Right renal cortex interstitium (tissue), 3 donors: ENCODE results near the gene ABCC10. TPM values are rescaled to one million over a fixed set of nuclear protein-coding genes. Genes with fewer than 3 reads are reported as not detected.
"Not testable (repeated sequence)": the region's sequence is repeated elsewhere in the genome, so short reads cannot be mapped to it uniquely, and the experiment has no call there.

Experiments
- DNase-seq, 3 donors: peaks; one replicate each; pipeline ENCODE4 v3.0.0-alpha.2; 2013; ENCODE audit warnings: low read depth in 3 of 3, low spot score in 2 of 3
- polyA plus RNA-seq, 3 donors: library from polyadenylated mRNA; unstranded; fragments of 120-200 nt; gene quantifications; one replicate each; pipeline ENCODE4 v1.2.1, GENCODE V29; 2013; ENCODE audit not compliant: insufficient read length in 3 of 3

The ABCC10 gene
- polyA plus RNA-seq, 3 donors, result 14.9 to 17.5 (median 17.1) TPM

DNA sequence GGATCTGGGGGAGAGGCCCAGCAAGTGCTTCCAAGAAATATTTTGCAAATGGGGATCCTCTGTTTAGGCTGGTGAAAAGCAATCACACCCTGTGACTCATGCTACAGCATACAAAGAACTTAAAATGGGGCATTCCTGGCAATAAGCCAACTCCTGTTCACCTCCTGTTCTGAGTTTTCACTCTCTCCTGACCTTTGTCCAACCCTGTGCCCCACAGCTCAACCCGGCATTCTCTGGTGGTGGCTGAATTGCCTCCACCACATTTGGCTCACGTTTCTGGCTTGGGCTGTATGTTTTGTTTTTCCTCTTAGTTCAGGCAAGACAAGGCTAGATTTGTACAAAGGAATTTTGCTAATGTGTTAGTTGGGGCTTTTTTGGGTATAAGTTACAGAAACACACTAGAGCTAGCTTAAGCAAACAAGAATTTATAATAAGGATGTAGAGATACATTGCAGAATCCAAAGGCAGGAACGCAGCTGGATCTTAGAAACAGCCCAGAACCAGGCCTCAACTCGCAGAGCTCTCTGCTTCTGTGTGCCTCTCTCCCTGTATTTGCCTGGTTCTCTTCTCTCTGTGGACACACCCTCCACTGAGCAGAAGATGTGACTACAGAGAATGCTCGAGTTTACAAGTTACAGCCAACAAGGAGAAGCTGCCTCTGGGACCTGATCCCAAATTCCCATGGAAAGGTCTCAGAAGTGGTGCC lies 9.4 kb downstream of the ABCC10 start:
- peak in 1 of 3 donors; percentile 43 for DNase-seq

DNA sequence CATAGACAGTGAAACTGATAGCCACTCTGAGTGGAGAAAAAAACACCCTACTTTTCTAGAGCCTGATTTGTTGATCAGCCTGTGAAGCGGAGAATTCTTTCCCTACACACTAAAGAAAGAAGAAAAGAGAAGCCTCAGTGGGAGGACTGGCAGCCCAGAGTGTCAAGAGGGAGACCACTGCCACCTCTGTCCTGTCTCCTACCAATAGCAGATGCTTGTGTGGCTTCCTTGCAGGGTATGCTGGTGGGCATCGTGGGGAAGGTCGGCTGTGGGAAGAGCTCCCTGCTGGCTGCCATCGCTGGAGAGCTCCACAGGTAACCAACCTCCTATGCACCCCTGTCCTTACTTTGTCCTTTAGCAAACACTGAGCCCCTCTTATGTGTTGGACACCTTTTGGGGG lies 10.4 kb downstream of the ABCC10 start:
- DNase-seq, result no peak

DNA sequence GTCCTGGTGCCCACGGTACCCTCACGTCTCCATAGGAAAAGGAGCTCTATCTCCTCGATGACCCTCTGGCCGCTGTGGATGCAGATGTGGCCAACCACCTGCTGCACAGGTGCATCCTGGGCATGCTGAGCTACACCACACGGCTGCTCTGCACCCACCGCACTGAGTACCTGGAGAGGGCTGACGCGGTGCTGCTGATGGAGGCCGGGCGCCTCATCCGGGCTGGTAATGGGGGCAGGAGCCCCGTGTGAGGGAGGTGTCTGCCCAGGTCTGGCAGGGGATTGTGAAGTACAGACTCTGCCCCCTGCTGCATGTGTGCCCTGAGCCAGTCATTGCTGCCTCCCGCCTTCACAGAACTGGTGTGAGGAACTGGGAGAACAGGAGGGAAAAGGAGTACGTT lies 15.6 kb downstream of the ABCC10 start:
- no peak for DNase-seq

DNA sequence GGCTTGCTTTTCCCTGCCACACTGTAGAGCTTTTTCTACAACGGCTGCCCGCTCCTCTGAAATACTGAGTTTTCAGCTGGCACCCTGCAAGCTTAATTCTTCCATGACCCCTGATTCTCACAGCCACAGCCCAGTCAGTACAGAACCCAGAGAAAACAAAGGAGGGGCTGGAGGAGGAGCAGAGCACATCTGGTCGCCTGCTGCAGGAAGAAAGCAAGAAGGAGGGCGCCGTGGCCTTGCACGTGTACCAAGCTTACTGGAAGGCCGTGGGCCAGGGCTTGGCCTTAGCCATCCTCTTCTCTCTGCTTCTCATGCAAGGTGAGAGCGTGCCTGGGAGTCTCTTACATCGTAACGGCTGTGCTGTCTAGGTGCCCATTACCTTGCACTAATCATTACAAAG lies 16.7 kb downstream of the ABCC10 start:
- no peak for DNase-seq

DNA sequence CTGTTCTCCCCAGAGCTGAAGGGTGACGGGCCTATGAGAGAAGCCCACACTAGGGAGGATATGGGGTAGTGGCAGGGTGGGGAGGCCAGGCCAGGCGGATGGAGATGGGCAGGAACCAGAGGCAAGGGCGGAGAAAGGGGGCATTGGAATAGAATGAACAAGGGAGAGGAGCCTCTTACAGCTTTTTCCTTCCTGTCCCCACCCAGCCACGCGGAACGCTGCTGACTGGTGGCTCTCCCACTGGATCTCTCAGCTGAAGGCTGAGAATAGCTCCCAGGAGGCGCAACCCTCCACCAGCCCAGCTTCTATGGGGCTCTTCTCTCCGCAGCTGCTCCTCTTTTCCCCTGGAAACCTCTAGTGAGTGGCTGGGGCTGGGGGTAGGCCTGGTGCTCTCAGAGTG lies 17.2 kb downstream of the ABCC10 start:
- DNase-seq, result no peak

DNA sequence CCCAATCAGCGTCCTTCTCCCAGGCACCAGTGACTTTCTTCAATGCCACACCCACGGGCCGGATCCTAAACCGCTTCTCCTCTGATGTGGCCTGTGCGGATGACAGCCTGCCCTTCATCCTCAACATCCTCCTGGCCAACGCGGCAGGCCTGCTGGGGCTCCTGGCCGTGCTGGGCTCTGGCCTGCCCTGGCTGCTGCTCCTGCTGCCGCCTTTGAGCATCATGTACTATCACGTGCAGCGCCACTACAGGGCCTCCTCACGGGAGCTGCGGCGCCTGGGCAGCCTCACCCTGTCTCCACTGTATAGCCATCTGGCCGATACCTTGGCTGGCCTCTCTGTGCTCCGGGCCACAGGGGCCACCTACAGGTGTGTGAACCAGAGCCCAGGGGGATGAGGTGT lies 18.2 kb downstream of the ABCC10 start:
- no peak for DNase-seq

DNA sequence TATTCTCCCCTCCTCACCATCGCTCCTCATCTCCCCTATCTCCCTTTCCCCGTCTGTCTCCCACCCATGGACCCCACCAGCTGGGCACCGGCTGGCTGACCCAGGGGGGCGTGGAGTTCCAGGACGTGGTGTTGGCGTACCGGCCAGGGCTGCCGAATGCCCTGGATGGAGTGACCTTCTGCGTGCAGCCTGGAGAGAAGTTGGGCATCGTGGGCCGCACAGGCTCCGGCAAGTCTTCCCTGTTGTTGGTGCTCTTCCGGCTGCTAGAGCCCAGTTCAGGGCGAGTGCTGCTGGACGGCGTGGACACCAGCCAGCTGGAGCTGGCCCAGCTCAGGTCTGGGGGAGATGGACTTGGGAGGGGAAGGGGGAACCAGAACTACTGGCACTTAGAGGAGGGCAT lies 20.3 kb downstream of the ABCC10 start:
- DNase-seq, result no peak

DNA sequence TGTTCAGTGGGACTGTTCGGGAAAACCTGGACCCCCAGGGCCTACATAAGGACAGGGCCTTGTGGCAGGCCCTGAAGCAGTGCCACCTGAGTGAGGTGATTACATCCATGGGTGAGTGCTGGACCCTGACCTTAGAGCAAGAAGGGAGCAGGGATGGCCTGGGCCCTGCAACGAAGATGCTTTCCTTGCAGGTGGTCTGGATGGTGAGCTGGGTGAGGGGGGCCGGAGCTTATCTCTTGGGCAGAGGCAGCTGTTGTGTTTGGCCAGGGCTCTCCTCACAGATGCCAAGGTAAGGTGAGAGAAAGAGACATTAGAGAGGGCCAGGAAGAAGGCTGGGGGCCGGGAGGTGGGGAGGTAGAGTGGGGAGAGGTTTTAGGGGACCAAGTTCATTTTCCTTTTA lies 21.6 kb downstream of the ABCC10 start:
- no peak for DNase-seq

DNA sequence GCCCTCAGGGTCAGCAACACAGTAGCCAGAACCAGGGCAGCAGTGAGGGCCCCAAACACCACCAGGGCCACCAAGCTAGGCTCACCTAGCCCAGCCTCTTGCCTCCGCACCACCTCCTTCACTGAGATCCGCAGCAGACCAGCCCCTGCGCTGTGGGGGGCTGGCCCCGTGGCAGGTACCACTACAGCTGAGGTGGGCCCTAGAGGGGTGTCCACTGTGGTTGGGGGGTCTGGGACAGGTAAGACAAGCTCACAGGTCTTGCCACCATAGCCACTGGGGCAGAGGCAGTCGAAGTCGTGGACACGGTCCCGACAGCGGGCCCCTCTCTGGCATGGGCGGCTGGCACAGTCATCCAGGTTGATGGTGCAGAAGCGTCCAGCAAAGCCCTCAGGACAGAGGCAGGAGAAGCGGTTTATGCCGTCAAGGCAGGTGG lies 23.4 kb downstream of the ABCC10 start:
- DNase-seq, result no peak

DNA sequence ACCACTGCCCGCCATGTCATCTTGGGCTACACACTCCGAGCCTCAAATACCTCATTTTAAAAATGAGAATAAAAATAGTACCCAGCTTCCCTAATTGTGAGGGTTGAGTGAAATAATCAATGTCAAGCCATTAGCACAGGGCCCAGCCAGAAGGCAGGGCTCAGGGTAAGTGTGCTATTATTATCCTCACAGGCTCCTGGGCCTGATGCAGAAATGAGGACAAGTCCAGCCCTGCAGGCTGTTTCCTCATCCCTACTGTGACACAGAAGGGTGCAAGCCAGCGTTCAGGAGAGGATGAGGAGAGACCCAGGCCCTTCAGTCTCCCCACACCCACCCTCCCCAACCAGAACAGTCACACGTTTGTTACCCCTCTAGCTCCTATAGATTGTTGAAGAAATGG lies 24.0 kb downstream of the ABCC10 start:
- no peak for DNase-seq

DNA sequence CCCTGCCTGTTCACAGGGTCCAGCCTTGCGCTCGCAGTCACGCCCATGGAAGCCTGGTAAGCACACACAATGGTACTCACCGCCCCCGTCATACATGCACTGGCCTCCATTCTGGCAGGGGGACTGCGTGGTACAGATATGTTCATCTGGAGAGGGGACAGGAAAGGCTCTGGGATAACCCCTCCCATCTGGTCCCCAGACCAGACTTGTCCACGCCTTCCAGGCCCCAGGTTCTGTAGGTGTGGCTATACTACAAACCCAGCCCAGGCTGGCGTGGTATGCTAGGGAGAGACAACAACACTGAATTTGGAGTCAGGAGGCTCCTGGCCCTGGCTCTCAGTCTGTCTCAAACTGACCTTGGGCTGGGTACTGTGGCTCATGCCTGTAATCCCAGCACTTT lies 24.6 kb downstream of the ABCC10 start:
- DNase-seq, result no peak

DNA sequence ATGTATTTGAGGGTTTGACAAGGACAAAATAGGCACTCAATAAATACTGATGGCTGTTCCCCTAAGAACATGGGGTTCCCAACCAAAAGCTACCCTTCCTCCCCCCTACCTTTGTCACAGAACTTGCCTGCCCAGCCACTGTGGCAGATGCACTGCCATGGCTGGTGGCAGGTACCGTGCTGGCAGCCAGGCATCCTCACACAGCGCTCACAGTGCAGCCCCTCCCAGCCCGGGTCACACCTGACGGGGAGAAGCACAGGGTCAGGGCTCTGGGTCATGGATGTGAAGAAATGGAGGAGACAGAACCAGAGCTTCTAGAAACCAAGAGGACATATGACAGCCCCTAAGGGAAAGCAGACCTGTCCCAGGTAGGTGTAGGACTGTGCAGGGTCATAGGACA lies 25.6 kb downstream of the ABCC10 start:
- no peak for DNase-seq

DNA sequence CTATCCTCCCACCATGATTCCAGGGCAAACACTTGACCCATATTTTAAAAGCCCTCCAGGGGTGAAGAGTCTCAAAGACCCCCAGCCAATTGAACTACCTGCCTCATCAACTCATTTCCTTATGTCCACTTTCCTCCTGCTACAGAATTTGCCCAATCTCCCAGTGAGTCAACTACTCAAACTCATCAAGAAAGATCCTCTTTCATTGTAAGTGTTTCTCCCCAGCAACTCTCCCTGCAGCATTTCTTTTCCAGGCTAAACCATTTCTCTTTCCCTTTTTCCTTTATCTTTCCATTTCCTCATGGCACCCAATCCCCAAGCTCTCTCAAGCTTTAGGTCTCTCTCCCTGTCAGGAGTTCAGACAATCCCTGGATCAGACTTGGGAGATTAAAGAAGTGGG lies 26.5 kb downstream of the ABCC10 start:
- no peak for DNase-seq

DNA sequence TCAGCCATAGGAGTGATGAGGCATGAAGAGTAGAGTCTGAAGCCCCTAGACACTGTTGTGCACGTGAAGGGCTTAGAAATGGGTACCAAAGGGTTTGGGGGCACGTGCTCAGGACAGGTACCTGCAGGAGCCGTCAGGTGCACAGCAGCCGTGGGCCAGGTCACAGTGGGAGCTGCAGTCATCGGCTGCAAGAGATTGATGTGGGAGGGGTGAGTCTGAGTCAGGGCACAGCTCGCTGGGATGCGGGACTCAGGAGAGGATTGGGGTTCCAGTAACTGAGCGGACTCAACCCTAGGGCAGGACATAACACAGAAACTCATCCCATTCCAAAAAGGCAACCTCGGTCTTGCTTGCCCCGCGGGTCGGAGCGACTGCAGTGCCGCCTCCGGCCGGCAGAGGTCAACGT lies 27.0 kb downstream of the ABCC10 start:
- DNase-seq, result no peak

DNA sequence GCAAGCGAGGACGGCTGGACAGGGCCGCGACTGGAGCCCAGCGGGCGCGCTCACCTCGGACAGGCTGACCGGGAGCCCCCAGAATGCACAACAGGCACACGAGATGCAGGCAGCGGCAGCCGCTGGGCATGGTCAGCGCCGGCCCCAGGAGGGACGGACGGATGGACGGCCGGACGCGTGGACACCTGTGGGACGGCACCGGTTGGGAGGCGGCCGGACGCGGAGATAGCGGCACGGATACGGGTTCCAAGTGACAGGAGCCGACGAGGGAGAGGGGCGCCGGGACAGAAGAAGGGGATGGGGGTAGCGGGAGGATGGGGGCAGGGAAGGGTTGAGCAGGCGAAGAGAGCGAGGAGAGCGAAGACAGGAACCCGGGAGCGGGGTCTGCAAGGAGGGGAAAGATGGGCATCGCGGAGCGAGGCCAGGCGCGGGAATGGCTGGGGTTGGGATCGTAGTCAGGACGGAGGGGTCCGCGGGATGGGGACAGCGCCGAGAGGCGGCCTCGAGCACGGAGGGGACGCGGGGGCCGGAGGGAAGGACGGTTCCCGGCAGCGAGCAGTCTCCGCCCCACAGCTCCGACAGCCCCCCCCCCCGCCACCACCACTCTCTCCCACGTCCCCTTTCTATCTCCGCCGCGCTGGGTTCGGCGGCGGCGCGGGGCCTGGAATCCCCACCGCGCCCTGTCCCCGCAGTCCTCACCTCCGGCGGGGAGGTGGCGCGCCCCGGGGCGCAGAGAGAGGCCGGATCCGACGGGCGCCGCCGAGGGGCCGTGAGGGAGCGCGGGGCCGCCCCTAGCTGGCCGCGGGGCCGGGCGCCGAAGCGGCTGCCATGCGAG lies 27.6 kb downstream of the ABCC10 start:
- peak in 2 of 3 donors; percentile 56 to 62 for DNase-seq

DNA sequence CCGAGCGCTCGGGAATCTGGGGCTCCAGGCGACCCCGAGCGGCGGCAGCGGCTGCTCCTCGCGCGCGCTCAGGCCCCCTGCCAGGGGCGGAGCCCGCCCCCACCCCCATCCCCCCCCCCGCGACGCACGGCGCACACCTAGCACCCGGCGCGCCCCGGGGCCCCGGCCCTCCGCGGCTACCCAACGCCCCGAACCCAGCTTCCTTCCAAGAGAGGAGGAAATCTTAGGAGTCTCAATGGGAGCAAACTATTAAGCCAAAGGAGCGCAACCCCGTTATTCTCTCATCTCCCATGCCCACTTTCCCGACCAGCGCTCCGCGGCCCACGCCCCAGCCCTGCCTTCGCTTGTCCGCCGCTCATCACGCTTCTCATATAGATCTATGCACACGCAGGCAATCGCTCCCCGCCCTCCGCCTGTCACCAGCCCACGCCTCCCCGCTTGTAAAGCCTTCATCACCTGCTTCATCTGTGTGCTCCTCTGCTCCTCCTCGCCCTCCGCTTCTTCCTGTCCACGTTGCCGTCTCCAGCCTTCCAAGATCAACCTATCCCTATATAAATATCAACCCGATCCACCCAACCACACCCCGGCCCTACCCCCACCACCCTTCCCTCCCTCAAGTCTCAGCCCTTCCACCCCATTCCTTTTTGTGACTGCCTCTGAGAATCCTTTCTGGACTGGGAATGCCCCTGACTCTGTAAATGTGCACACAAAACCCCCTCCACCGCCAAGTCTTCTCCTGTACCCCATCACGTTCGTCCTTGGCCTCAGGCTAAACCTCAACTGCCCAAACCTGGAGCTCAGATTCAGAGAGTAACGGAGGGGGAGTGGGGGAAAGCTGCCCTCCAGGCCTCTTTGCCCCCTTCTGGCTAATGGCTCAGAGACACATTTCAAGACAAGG lies 28.4 kb downstream of the ABCC10 start, which contains the start of gene DLK2:
DLK2 (minus strand) TSS at position 18 of the 898 bp plus-strand sequence. CDS start 723 bp downstream, outside the sequence.
- no peak for DNase-seq

DNA sequence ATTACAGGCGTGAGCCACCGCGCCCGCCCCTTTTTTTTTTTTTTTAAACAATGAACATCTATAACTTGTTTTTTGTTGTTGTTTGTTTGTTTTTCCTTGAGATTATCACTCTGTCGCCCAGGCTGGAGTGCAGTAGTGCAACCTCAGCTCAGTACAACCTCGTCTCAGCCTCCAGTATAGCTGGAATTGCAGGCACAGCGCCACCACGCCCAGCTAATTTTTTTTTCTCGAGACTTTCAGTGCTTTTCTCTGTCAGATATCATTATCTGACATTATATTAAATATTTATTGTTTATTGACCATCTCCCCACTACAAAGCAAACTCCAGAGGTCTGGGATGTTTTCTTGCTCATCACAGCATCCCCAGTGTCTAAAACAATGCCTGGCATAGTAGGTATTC lies 30.3 kb downstream of the ABCC10 start:
- DNase-seq, result no peak

DNA sequence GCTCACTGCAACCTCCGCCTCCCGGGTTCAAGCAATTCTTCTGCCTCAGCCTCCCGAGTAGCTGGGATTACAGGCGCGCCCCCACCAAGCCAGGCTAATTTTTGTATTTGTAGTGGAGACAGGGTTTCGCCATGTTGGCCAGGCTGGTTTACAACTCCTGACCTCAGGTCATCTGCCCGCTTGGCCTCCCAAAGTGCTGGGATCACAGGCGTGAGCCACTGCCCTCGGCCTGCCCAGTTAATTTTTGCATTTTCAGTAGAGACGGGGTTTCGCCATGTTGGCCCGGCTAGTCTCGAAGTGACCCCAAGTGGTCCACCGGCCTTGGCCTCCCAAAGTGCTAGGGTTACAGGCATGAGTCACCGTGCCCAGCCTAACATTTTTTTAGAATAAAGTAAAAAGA lies 30.8 kb downstream of the ABCC10 start:
- not testable (repeated sequence) for DNase-seq

DNA sequence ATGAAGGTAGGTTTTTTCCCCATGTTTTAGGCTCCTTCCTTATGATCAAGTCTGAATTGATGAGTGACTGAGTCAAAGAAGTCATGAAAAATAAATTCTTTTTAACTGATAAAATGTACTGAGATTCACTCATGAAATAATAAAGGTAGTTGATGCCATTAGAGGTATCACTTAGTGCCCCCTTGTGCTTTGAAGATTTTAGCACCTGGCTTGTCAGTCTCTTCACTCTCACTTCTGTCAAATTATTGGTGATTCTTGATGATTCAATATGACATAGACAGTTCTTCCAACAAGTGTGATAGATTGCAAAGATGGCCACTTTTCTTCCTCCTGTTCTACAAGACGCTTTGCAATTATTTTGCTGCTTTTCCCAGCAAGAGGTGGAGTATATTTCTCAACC lies 32.2 kb downstream of the ABCC10 start:
- DNase-seq, result no peak

DNA sequence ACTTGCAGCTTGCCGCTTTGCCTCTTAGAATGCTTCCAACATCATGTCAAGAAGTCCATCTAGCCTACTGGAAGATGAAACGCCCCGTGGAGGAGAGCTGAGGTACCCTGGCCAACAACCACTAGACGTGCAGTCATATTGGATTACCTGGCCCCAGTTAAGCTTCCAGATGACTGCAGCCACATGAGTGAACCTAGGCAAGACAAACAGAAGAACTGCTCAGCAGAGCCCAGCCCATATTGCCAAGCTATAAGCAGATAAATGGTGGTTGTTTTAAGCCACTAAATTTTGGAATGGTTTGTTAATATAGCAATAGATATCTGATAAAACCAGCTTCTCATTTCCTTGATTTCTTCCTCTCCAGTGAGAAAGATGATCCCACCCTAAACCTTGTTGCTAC lies 32.7 kb downstream of the ABCC10 start:
- DNase-seq, result no peak

DNA sequence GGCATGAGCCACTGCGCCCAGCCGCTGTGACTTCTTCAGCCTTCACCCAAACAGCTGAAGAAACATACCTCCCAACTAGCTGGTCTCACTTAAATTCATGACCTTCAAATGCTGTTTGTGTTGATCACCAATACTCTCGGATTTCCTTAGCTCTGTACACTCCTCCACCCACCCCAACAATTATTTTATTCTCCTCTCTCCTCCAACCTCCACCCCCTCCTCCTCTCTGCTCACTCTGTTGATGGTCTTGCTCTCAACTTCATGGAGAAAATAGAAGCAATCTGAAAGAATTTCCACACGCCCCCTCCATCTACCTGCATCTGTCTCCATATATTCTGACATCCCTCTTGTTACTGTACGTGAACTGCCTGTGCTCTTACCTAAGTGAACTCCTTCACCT lies 34.6 kb downstream of the ABCC10 start:
- no peak for DNase-seq
